Neural progenitor cell (in vitro differentiated cells): Measurements from ENCODE around the gene HMX2.

Experiments used
- CTCF ChIP-seq: fragments of 200-600 bp; sonication (generic); IDR thresholded peaks from 2 replicates; pipeline ENCODE4 v1.5.1; 2017; ENCODE audit warnings: antibody characterized with exemption, mild to moderate bottlenecking
- EZH2 ChIP-seq: fragments of 200-600 bp; sonication (generic); IDR thresholded peaks from 2 replicates; pipeline ENCODE4 v1.6.1; 2017; ENCODE audit warnings: antibody characterized with exemption, mild to moderate bottlenecking, moderate library complexity

- TF ChIP-seq CTCF (peak; percentile 19), EZH2 (peak; percentile 51)
Measured at GRCh38 chr10:123144697-123145541, 3.0 kb upstream of the HMX2 start.
